Neural cell (in vitro differentiated cells): ENCODE data around the gene CSF2.

Source experiments
- EP300 ChIP-seq: fragments of 450-650 bp; conservative IDR thresholded peaks from 2 replicates; pipeline ENCODE4 v1.6.1; 2014; ENCODE audit warnings: antibody characterized with exemption, mild to moderate bottlenecking, moderate library complexity; ENCODE audit not compliant: poor library complexity, severe bottlenecking
- EZH2 ChIP-seq: fragments of 200-600, 300-800 bp; shearing (Covaris generic), sonication (generic); IDR thresholded peaks from 2 replicates; pipeline ENCODE4 v1.6.1; 2014; ENCODE audit warnings: antibody characterized with exemption, low read length, borderline replicate concordance, mild to moderate bottlenecking; ENCODE audit not compliant: insufficient read depth, poor library complexity, severe bottlenecking
- MXI1 ChIP-seq: fragments of 450-650 bp; conservative IDR thresholded peaks from 2 replicates; pipeline ENCODE4 v1.6.1; 2014; ENCODE audit warnings: antibody characterized with exemption, mild to moderate bottlenecking; ENCODE audit not compliant: poor library complexity, severe bottlenecking
- POLR2AphosphoS5 ChIP-seq: IDR thresholded peaks from 2 replicates; pipeline ENCODE4 v1.6.1; 2012
- RAD21 ChIP-seq: fragments of 450-650 bp; conservative IDR thresholded peaks from 2 replicates; pipeline ENCODE4 v1.6.1; 2014; ENCODE audit warnings: antibody characterized with exemption, mild to moderate bottlenecking, moderate library complexity
- SMC3 ChIP-seq: fragments of 450-650 bp; conservative IDR thresholded peaks from 2 replicates; pipeline ENCODE4 v1.6.1; 2014; ENCODE audit warnings: antibody characterized with exemption, mild to moderate bottlenecking, moderate library complexity; ENCODE audit not compliant: poor library complexity
- TAF1 ChIP-seq: IDR thresholded peaks from 2 replicates; pipeline ENCODE4 v1.6.1; 2012; ENCODE audit warnings: low read depth
- TF ChIP-seq, protein P1 (sequence below): IDR thresholded peaks from 2 replicates; pipeline ENCODE4 v1.6.1; 2012; ENCODE audit warnings: borderline replicate concordance
- TF ChIP-seq, protein P2 (sequence below): fragments of 450-650 bp; IDR thresholded peaks from 2 replicates; pipeline ENCODE4 v1.5.1; 2014; ENCODE audit warnings: antibody characterized with exemption, mild to moderate bottlenecking, moderate library complexity; ENCODE audit not compliant: poor library complexity, severe bottlenecking

DNA sequence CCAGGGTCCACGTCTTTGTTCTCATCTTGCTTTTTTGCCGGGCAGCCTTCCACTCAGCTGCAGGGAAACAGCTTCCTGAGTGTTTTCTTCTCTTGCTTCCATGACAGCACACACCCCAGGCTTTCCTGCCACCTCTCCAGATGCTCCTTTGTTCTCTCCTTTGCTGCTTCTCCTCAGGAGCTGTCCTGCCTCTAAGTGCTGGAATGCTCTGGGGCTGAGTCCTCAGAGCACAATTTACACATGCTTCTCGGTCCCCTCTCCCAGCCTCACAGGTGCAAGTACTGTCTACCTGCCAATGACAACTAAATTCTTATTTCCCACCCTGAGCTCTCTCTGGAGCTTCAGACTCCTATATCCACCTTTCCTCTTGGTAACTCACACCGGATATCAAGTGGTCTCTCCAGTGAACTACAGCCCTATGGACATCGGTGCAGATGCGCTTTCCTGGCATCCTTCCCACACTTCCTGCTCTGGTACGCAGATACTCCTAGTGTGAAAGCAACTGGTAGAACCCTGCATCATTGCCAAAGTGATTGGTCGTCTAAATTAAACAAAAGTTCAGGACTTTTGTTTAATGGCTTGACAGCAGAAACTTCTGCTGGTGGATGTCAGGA is 48.7 kb upstream of the CSF2 start:
- TF ChIP-seq, protein P1, sequence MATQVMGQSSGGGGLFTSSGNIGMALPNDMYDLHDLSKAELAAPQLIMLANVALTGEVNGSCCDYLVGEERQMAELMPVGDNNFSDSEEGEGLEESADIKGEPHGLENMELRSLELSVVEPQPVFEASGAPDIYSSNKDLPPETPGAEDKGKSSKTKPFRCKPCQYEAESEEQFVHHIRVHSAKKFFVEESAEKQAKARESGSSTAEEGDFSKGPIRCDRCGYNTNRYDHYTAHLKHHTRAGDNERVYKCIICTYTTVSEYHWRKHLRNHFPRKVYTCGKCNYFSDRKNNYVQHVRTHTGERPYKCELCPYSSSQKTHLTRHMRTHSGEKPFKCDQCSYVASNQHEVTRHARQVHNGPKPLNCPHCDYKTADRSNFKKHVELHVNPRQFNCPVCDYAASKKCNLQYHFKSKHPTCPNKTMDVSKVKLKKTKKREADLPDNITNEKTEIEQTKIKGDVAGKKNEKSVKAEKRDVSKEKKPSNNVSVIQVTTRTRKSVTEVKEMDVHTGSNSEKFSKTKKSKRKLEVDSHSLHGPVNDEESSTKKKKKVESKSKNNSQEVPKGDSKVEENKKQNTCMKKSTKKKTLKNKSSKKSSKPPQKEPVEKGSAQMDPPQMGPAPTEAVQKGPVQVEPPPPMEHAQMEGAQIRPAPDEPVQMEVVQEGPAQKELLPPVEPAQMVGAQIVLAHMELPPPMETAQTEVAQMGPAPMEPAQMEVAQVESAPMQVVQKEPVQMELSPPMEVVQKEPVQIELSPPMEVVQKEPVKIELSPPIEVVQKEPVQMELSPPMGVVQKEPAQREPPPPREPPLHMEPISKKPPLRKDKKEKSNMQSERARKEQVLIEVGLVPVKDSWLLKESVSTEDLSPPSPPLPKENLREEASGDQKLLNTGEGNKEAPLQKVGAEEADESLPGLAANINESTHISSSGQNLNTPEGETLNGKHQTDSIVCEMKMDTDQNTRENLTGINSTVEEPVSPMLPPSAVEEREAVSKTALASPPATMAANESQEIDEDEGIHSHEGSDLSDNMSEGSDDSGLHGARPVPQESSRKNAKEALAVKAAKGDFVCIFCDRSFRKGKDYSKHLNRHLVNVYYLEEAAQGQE = no peak
- TF ChIP-seq RAD21 = no peak
- TF ChIP-seq, protein P2, sequence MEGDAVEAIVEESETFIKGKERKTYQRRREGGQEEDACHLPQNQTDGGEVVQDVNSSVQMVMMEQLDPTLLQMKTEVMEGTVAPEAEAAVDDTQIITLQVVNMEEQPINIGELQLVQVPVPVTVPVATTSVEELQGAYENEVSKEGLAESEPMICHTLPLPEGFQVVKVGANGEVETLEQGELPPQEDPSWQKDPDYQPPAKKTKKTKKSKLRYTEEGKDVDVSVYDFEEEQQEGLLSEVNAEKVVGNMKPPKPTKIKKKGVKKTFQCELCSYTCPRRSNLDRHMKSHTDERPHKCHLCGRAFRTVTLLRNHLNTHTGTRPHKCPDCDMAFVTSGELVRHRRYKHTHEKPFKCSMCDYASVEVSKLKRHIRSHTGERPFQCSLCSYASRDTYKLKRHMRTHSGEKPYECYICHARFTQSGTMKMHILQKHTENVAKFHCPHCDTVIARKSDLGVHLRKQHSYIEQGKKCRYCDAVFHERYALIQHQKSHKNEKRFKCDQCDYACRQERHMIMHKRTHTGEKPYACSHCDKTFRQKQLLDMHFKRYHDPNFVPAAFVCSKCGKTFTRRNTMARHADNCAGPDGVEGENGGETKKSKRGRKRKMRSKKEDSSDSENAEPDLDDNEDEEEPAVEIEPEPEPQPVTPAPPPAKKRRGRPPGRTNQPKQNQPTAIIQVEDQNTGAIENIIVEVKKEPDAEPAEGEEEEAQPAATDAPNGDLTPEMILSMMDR = no peak
- no peak for TF ChIP-seq EZH2
- no peak for TF ChIP-seq EP300
- no peak for TF ChIP-seq SMC3
- no peak for TF ChIP-seq POLR2AphosphoS5
- TF ChIP-seq TAF1 = no peak
- TF ChIP-seq MXI1 = no peak
